IMR-90 (cell line): ENCODE results near the gene PTPN22. TPM values are rescaled to one million over a fixed set of nuclear protein-coding genes. Genes with fewer than 3 reads are reported as not detected.

Experiments used
- ATAC-seq: fragments of 200-7000 bp; cut with Tn5 transposase; 2 replicates; pipeline ENCODE4 v1.9.1; 2020; ENCODE audit warnings: low read depth, mild to moderate bottlenecking, moderate library complexity
- BruUV-seq: library from RNA; stranded (reverse); fragments of 400-500 nt; replicated peaks from 2 replicates; lab custom pipeline; 2021; lab: Mats Ljungman, UMichigan
- CTCF ChIA-PET: fragments of 300-600 bp; formaldehyde crosslinking; extraction: SDS; loops from one replicate; lab custom pipeline; 2021; ENCODE audit warnings: antibody characterized with exemption; lab: Yijun Ruan, JAX
- POLR2A ChIA-PET: fragments of 300-600 bp; sonication (Branson Sonifier 250); formaldehyde crosslinking; loops from one replicate; lab custom pipeline; 2022; ENCODE audit warnings: antibody characterized with exemption; ENCODE audit not compliant: unreplicated experiment; lab: Charles Lee
- DNase-seq: peaks from one replicate; pipeline ENCODE4 v3.0.0; 2013
- H2AFZ ChIP-seq: replicated peaks from 2 replicates; pipeline ENCODE3; 2013; ENCODE audit warnings: low read length, mild to moderate bottlenecking; ENCODE audit not compliant: poor library complexity
- H2AK5ac ChIP-seq: 2 replicates; pipeline ENCODE4 v1.6.1; 2013; ENCODE audit warnings: low read depth, low read length, inconsistent platforms
- H2AK9ac ChIP-seq: replicated peaks from 2 replicates; pipeline ENCODE3; 2013; ENCODE audit warnings: mild to moderate bottlenecking, low read depth, low read length, moderate library complexity; ENCODE audit not compliant: poor library complexity
- H2BK120ac ChIP-seq: 2 replicates; pipeline ENCODE4 v1.6.1; 2013; ENCODE audit warnings: low read depth, low read length, inconsistent platforms
- H2BK15ac ChIP-seq: 3 replicates; pipeline ENCODE4 v1.6.1; 2013; ENCODE audit warnings: low read depth, low read length, inconsistent platforms
- H2BK20ac ChIP-seq: 2 replicates; pipeline ENCODE4 v1.6.1; 2013; ENCODE audit warnings: low read depth, mild to moderate bottlenecking, inconsistent platforms, low read length, moderate library complexity
- H2BK5ac ChIP-seq: 2 replicates; pipeline ENCODE4 v1.6.1; 2013; ENCODE audit warnings: mild to moderate bottlenecking, low read depth, low read length, inconsistent platforms; ENCODE audit not compliant: poor library complexity, severe bottlenecking
- H3K14ac ChIP-seq: replicated peaks from 2 replicates; pipeline ENCODE4 v1.6.1; 2013; ENCODE audit warnings: low read depth, low read length, inconsistent platforms
- H3K18ac ChIP-seq: 2 replicates; pipeline ENCODE4 v1.6.1; 2013; ENCODE audit warnings: low read depth, low read length, control low read depth
- H3K23ac ChIP-seq: 2 replicates; pipeline ENCODE4 v1.6.1; 2013; ENCODE audit warnings: low read depth, low read length, inconsistent platforms
- H3K27ac ChIP-seq: 2 replicates; pipeline ENCODE4 v1.5.1; 2013; ENCODE audit warnings: mild to moderate bottlenecking, control low read depth, low read length; ENCODE audit not compliant: insufficient read depth
- H3K27me3 ChIP-seq: 2 replicates; pipeline ENCODE4 v1.6.1; 2013; ENCODE audit warnings: low read length; ENCODE audit not compliant: control insufficient read depth, insufficient read depth
- H3K36me3 ChIP-seq: 2 replicates; pipeline ENCODE4 v1.6.1; 2013; ENCODE audit warnings: low read length, mixed read lengths; ENCODE audit not compliant: control insufficient read depth, insufficient read depth
- H3K4ac ChIP-seq: 2 replicates; pipeline ENCODE4 v1.6.1; 2013; ENCODE audit warnings: low read depth, low read length, inconsistent platforms
- H3K4me1 ChIP-seq: 2 replicates; pipeline ENCODE4 v1.6.1; 2013; ENCODE audit warnings: low read length, mixed read lengths; ENCODE audit not compliant: control insufficient read depth, insufficient read depth
- H3K4me2 ChIP-seq: 2 replicates; pipeline ENCODE4 v1.6.1; 2013; ENCODE audit warnings: low read depth, mild to moderate bottlenecking, control low read depth, low read length, moderate library complexity
- H3K4me3 ChIP-seq: 2 replicates; pipeline ENCODE4 v1.5.1; 2013; ENCODE audit warnings: low read depth, mild to moderate bottlenecking, control low read depth, low read length, moderate library complexity; ENCODE audit not compliant: insufficient read depth
- H3K56ac ChIP-seq: 2 replicates; pipeline ENCODE4 v1.6.1; 2013; ENCODE audit warnings: low read length, inconsistent platforms; ENCODE audit not compliant: insufficient read depth; ENCODE audit errors: extremely low read depth
- H3K79me1 ChIP-seq, 2 experiments: 2 replicates each; pipeline ENCODE4 v1.6.1; 2013; ENCODE audit warnings: low read length in 2 of 2, inconsistent platforms in 1 of 2, low read depth in 1 of 2
- H3K9ac ChIP-seq: 2 replicates; pipeline ENCODE4 v1.6.1; 2013; ENCODE audit warnings: low read depth, low read length, control low read depth
- H3K9me1 ChIP-seq: 2 replicates; pipeline ENCODE4 v1.6.1; 2013; ENCODE audit warnings: low read length, inconsistent platforms; ENCODE audit not compliant: insufficient read depth
- H3K9me3 ChIP-seq: 2 replicates; pipeline ENCODE4 v1.6.1; 2013; ENCODE audit warnings: low read length; ENCODE audit not compliant: control insufficient read depth, insufficient read depth
- H4K20me1 ChIP-seq: 2 replicates; pipeline ENCODE4 v1.6.1; 2013; ENCODE audit warnings: low read length, inconsistent platforms; ENCODE audit not compliant: insufficient read depth
- H4K5ac ChIP-seq: 2 replicates; pipeline ENCODE4 v1.6.1; 2013; ENCODE audit warnings: mild to moderate bottlenecking, low read depth, low read length, control low read depth
- H4K8ac ChIP-seq, 2 experiments: 2 replicates each; pipeline ENCODE4 v1.6.1; 2013; ENCODE audit warnings: low read depth in 2 of 2, low read length in 2 of 2, control low read depth in 1 of 2, inconsistent platforms in 1 of 2
- H4K91ac ChIP-seq: 2 replicates; pipeline ENCODE4 v1.6.1; 2013; ENCODE audit warnings: low read depth, low read length, inconsistent platforms; ENCODE audit not compliant: insufficient read depth
- BHLHE40 ChIP-seq: fragments of 150-350 bp; IDR thresholded peaks from 2 replicates; pipeline ENCODE4 v1.6.1; 2016; ENCODE audit warnings: mild to moderate bottlenecking, low read depth, low read length
- CEBPB ChIP-seq: IDR thresholded peaks from 2 replicates; pipeline ENCODE4 v1.6.1; 2012; ENCODE audit warnings: low read depth, low read length, improper control_type of control experiment
- CHD1 ChIP-seq: IDR thresholded peaks from 2 replicates; pipeline ENCODE4 v1.6.1; 2012; ENCODE audit warnings: low read depth, low read length, improper control_type of control experiment
- FOS ChIP-seq: fragments of 150-350 bp; IDR thresholded peaks from 2 replicates; pipeline ENCODE4 v1.6.1; 2016; ENCODE audit warnings: low read depth, low read length
- MAFK ChIP-seq: IDR thresholded peaks from 2 replicates; pipeline ENCODE4 v1.6.1; 2012; ENCODE audit warnings: low read depth, low read length, improper control_type of control experiment
- MAZ ChIP-seq: IDR thresholded peaks from 2 replicates; pipeline ENCODE4 v1.6.1; 2012; ENCODE audit warnings: low read depth, mild to moderate bottlenecking, low read length, improper control_type of control experiment, moderate library complexity, borderline replicate concordance
- MXI1 ChIP-seq: IDR thresholded peaks from 2 replicates; pipeline ENCODE4 v1.6.1; 2012; ENCODE audit warnings: low read depth, mild to moderate bottlenecking, low read length, moderate library complexity, borderline replicate concordance
- NFE2L2 ChIP-seq: fragments of 150-350 bp; IDR thresholded peaks from 2 replicates; pipeline ENCODE4 v1.6.1; 2016; ENCODE audit warnings: low read depth, mild to moderate bottlenecking, low read length
- POLR2A ChIP-seq: IDR thresholded peaks from 2 replicates; pipeline ENCODE4 v1.6.1; 2012; ENCODE audit warnings: mild to moderate bottlenecking, low read depth, low read length
- RAD21 ChIP-seq: IDR thresholded peaks from 2 replicates; pipeline ENCODE4 v1.6.1; 2012; ENCODE audit warnings: low read length, improper control_type of control experiment
- RCOR1 ChIP-seq: IDR thresholded peaks from 2 replicates; pipeline ENCODE4 v1.6.1; 2012; ENCODE audit warnings: mild to moderate bottlenecking, low read length, improper control_type of control experiment; ENCODE audit not compliant: insufficient replicate concordance
- RFX5 ChIP-seq: IDR thresholded peaks from 2 replicates; pipeline ENCODE4 v1.8.0; 2012; ENCODE audit warnings: low read depth, mild to moderate bottlenecking, low read length, moderate library complexity
- SMC3 ChIP-seq: fragments of 150-350 bp; IDR thresholded peaks from 2 replicates; pipeline ENCODE4 v1.6.1; 2016; ENCODE audit warnings: low read depth, mild to moderate bottlenecking, antibody characterized with exemption, low read length, moderate library complexity
- WGBS, 2 experiments: methylation state at CpG; one replicate each; pipeline versions ENCODE4 v1.1.5 to v1.1.7; 2013; ENCODE audit warnings: missing lambda C conversion rate in 2 of 2; ENCODE audit not compliant: insufficient read length in 1 of 2; ENCODE audit errors: extremely low coverage in 2 of 2; 5-methylcytosine and 5-hydroxymethylcytosine counted together
- dilution Hi-C: fragments of 300-500 bp; cut with HindIII; formaldehyde crosslinking; loops from one replicate; pipeline ENCODE4 v1.14.3; 2018; ENCODE audit warnings: low sequenced_read_pairs; ENCODE audit not compliant: unreplicated experiment
- in situ Hi-C: fragments of 300-500 bp; cut with MboI; formaldehyde crosslinking; loops from 3 replicates; pipeline ENCODE4 v1.14.3; 2019; ENCODE audit warnings: low sequenced_read_pairs, inconsistent platforms, mixed read lengths
- intact Hi-C: fragments of 100-400 bp; cut with micrococcal nuclease; formaldehyde crosslinking; loops from 2 replicates; pipeline ENCODE4 v1.10.0; 2022
- polyA plus RNA-seq, 3 experiments: library from polyadenylated mRNA; depleted of rRNA; stranded (reverse); fragments of >200 nt; gene quantifications; 2 replicates each; pipeline ENCODE4 v1.2.3, GENCODE V29; 2012; ENCODE audit warnings: low replicate concordance in 1 of 3
- total RNA-seq: library from RNA; depleted of rRNA; stranded (reverse); fragments of >200 nt; gene quantifications from 2 replicates; pipeline ENCODE4 v1.2.3, GENCODE V29; 2012
- TF ChIP-seq, protein P1 (sequence below): fragments of 150-350 bp; IDR thresholded peaks from 2 replicates; pipeline ENCODE4 v1.6.1; 2016; ENCODE audit warnings: low read depth, mild to moderate bottlenecking, low read length, moderate library complexity, borderline replicate concordance
- TF ChIP-seq, protein P2 (sequence below): fragments of 150-350 bp; IDR thresholded peaks from 2 replicates; pipeline ENCODE4 v1.6.1; 2017; ENCODE audit warnings: mild to moderate bottlenecking, antibody characterized with exemption, low read length, low read depth
- TF ChIP-seq, protein P3 (sequence below): conservative IDR thresholded peaks from 2 replicates; pipeline ENCODE4 v1.5.1; 2012; ENCODE audit warnings: mild to moderate bottlenecking, low read depth, low read length, improper control_type of control experiment

Gene PTPN22
- total and polyA plus RNA-seq, 2 of the 4 experiments (the other 2 are of a cell fraction), result 0.14 to 0.18 TPM

DNA sequence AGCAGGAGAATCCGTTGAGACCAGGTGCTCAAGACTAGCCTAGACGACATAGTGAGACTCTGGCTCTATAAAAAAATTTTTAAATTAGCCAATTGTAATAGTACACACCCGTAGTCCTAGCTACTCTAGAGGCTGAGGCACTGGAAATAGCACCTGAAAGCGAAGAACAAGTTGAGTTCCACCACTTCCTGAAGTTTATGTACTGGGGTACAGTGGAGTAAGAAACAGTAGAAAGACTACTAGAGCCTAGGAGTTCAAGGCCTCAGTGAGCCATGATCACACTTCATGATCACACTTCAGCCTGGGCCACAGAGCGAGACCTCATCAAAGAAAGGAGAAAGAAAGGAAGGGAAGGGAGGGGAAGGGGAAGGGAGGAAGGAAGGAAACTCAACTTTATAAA is 79.0 kb downstream of the PTPN22 start:
- H3K4me1 ChIP-seq, result peaks cover 4% of the 10 kb centered on the region; the same call in 1 of the 2 replicates
- dilution Hi-C loops, result no loop called here
- H3K14ac ChIP-seq, result peak overlapping the region; percentile 24; the same call in 1 of the 2 replicates
- no peak overlapping the region for H3K27ac ChIP-seq
- TF ChIP-seq CHD1, result no peak
- no peak for TF ChIP-seq FOS
- no peak for TF ChIP-seq MAFK
- TF ChIP-seq RFX5, result no peak
- no peak for TF ChIP-seq RAD21
- TF ChIP-seq MXI1, result no peak
- no peak for TF ChIP-seq SMC3
- TF ChIP-seq NFE2L2, result no peak
- no peak for TF ChIP-seq RCOR1
- TF ChIP-seq, protein P1, sequence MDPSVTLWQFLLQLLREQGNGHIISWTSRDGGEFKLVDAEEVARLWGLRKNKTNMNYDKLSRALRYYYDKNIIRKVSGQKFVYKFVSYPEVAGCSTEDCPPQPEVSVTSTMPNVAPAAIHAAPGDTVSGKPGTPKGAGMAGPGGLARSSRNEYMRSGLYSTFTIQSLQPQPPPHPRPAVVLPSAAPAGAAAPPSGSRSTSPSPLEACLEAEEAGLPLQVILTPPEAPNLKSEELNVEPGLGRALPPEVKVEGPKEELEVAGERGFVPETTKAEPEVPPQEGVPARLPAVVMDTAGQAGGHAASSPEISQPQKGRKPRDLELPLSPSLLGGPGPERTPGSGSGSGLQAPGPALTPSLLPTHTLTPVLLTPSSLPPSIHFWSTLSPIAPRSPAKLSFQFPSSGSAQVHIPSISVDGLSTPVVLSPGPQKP, result no peak
- no peak for TF ChIP-seq CEBPB
- no peak for TF ChIP-seq BHLHE40
- TF ChIP-seq, protein P2, sequence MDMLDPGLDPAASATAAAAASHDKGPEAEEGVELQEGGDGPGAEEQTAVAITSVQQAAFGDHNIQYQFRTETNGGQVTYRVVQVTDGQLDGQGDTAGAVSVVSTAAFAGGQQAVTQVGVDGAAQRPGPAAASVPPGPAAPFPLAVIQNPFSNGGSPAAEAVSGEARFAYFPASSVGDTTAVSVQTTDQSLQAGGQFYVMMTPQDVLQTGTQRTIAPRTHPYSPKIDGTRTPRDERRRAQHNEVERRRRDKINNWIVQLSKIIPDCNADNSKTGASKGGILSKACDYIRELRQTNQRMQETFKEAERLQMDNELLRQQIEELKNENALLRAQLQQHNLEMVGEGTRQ, result no peak
- TF ChIP-seq, protein P3, sequence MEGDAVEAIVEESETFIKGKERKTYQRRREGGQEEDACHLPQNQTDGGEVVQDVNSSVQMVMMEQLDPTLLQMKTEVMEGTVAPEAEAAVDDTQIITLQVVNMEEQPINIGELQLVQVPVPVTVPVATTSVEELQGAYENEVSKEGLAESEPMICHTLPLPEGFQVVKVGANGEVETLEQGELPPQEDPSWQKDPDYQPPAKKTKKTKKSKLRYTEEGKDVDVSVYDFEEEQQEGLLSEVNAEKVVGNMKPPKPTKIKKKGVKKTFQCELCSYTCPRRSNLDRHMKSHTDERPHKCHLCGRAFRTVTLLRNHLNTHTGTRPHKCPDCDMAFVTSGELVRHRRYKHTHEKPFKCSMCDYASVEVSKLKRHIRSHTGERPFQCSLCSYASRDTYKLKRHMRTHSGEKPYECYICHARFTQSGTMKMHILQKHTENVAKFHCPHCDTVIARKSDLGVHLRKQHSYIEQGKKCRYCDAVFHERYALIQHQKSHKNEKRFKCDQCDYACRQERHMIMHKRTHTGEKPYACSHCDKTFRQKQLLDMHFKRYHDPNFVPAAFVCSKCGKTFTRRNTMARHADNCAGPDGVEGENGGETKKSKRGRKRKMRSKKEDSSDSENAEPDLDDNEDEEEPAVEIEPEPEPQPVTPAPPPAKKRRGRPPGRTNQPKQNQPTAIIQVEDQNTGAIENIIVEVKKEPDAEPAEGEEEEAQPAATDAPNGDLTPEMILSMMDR, result no peak
- TF ChIP-seq POLR2A, result no peak
- no peak for TF ChIP-seq MAZ
- no peak overlapping the region for H2AFZ ChIP-seq
- peak overlapping the region; percentile 45; the same call in 1 of the 2 replicates for H2BK20ac ChIP-seq
- no TSS peak for BruUV-seq
- ATAC-seq, result no peak
- CTCF ChIA-PET, result interaction anchor here (0.6 kb wide), 1 partner anchor 1062 kb away, joined by 5 read pairs; no protein-coding TSS in a partner anchor
- peak overlapping the region; percentile 23; the same call in 1 of the 2 replicates for H3K18ac ChIP-seq
- peak overlapping the region; percentile 71 for H2BK5ac ChIP-seq
- peaks cover 9% of the 10 kb centered on the region for H3K36me3 ChIP-seq
- peaks cover 12% of the 10 kb centered on the region for H3K9me1 ChIP-seq
- no peaks in the 10 kb centered on the region for H3K9me3 ChIP-seq
- no CpG with 5 or more reads among the region's 5 CpGs for WGBS, 2 experiments
- intact Hi-C loops, result no loop called here
- peaks cover 43 to 59% of the 10 kb centered on the region in 2 experiments for H3K79me1 ChIP-seq
- in situ Hi-C loops, result no loop called here
- POLR2A ChIA-PET, result no interaction called here
- peaks cover 18% of the 10 kb centered on the region; the same call in 1 of the 2 replicates for H4K20me1 ChIP-seq
- H4K5ac ChIP-seq, result no peak overlapping the region
- no peak overlapping the region; the same call in 1 of the 2 replicates for H4K91ac ChIP-seq
- H3K4ac ChIP-seq, result peak overlapping the region; percentile 69
- H3K4me3 ChIP-seq, result no peak overlapping the region
- peak overlapping the region; percentile 34; the same call in 1 of the 2 replicates for H3K9ac ChIP-seq
- H2AK5ac ChIP-seq, result peak overlapping the region; percentile 58; the same call in 1 of the 2 replicates
- DNase-seq, result no peak
- H3K4me2 ChIP-seq, result no peak overlapping the region
- 0 out of 2 replicates have a peak overlapping the region, but pooled peaks have one; percentile 4 for H3K23ac ChIP-seq
- H4K8ac ChIP-seq, result peak overlapping the region in 1 of 2 experiments; percentile 46; a peak in 2 of 4 replicates
- no peak overlapping the region for H3K56ac ChIP-seq
- no peak overlapping the region for H2AK9ac ChIP-seq
- H2BK120ac ChIP-seq, result no peak overlapping the region
- H3K27me3 ChIP-seq, result no peaks in the 10 kb centered on the region
- H2BK15ac ChIP-seq, result peak overlapping the region; percentile 62; the same call in 1 of the 3 replicates
